Hepatocyte (in vitro differentiated cells): ENCODE results near the gene PIK3CA.

Experiments used
- CTCF ChIP-seq: fragments of 200-600 bp; sonication (generic); IDR thresholded peaks from 2 replicates; pipeline ENCODE4 v1.5.1; 2016; ENCODE audit warnings: antibody characterized with exemption, mild to moderate bottlenecking; ENCODE audit not compliant: poor library complexity
- EZH2 ChIP-seq: fragments of 200-600 bp; sonication (generic); IDR thresholded peaks from 2 replicates; pipeline ENCODE4 v1.6.1; 2016; ENCODE audit warnings: antibody characterized with exemption, mild to moderate bottlenecking, borderline replicate concordance
- EZH2phosphoT487 ChIP-seq: fragments of 200-600 bp; sonication (generic); IDR thresholded peaks from one replicate; pipeline ENCODE4 v1.6.1; 2018; ENCODE audit warnings: antibody characterized with exemption, mild to moderate bottlenecking, low read depth, moderate library complexity; ENCODE audit not compliant: unreplicated experiment, severe bottlenecking

- TF ChIP-seq CTCF (no peak), EZH2phosphoT487 (no peak), EZH2 (no peak)
Observed at GRCh38 chr3:179281825-179282224, 133.7 kb downstream of the PIK3CA start.
